IPS DF 6.9 (cell line): ENCODE data around the gene P2RY11.

ENCODE experiments used
- DNase-seq: peaks from one replicate; pipeline ENCODE4 v3.0.0-alpha.2; 2013; ENCODE audit warnings: low read depth, low spot score
- H3K27ac ChIP-seq: one replicate; pipeline ENCODE4 v1.5.1; 2013; ENCODE audit warnings: low read length, control low read depth
- H3K27me3 ChIP-seq: 2 replicates; pipeline ENCODE4 v1.6.1; 2013; ENCODE audit warnings: mild to moderate bottlenecking, low read length; ENCODE audit not compliant: control insufficient read depth, insufficient read depth
- H3K36me3 ChIP-seq: 2 replicates; pipeline ENCODE4 v1.6.1; 2013; ENCODE audit warnings: low read length; ENCODE audit not compliant: control insufficient read depth, insufficient read depth
- H3K4me1 ChIP-seq: 2 replicates; pipeline ENCODE4 v1.6.1; 2013; ENCODE audit warnings: low read length; ENCODE audit not compliant: control insufficient read depth, insufficient read depth
- H3K4me3 ChIP-seq: 2 replicates; pipeline ENCODE4 v1.5.1; 2013; ENCODE audit warnings: mild to moderate bottlenecking, low read length
- H3K9me3 ChIP-seq: 2 replicates; pipeline ENCODE4 v1.6.1; 2013; ENCODE audit warnings: low read length, inconsistent platforms; ENCODE audit not compliant: control insufficient read depth, insufficient read depth
- WGBS: extraction: QIAGEN DNeasy Blood & Tissue Kit; methylation state at CpG from one replicate; pipeline ENCODE4 v1.1.7; 2013; ENCODE audit warnings: mixed read lengths, missing lambda C conversion rate; ENCODE audit not compliant: insufficient read length, insufficient coverage; 5-methylcytosine and 5-hydroxymethylcytosine counted together

The P2RY11 gene

DNA sequence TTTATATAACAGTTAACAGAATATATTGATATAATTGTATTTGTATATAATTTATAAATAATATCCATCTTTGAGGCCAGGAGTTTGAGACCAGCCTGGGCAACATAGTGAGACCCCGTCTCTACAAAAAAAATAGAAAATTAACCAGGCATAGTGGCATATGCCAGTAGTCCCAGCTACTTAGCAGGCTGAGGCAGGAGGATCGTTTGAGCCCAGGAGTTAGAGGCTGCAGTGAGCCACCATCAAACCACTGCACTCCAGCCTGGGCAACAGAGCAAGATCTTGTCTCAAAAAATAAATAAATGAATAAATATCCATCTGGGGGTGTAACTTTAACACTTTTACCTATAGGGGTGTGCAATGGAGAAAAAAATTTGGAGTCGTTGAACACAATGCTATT, 26.7 kb upstream of the P2RY11 start:
- H3K4me1 ChIP-seq: no peaks in the 10 kb centered on the region
- no CpG with 5 or more reads among the region's 3 CpGs for WGBS

DNA sequence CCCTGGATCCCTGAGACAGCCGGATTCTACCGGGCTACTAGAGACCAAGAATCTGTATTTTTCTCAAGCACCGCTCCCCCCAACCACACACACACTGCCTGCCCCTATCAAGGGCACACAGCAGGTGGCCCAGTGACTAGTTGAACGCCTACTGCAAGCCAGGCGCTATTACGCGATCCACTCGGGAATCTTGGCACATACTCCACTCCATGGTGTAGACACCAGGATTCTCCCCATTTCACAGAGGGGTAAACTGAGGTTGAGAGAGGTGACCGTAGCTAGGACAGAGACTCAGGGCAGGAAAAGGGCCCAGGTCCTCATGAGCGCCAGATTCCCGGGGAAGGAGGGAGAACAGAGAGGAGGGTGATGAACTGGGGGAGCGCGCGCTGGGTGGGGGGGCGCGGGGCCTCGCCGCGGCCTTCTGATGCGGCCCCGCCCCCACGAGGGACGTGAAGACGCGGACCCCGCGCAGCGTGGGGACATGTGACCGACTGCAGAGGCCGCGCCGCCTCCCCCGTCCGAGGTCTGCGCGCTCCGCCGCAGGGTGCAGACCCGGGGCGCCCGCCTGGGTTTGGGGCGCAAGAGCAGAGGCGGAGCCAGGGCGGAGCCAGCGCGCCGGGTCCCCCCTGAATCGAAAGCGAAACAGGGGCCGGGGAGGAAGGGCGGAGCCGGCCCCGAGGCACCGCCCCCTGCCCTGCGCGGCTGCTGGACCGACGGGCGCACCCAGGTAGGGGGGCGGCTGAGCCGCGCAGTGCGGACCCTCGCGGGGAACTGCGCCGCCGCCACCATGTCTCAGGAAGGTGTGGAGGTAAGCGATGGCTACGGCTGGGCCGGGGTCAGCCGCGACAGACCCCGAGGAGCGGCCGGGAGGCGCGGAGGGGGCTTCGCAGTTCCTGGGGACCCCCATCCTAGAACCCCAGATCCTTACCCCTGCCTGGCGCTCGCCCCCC, 25.6 kb upstream of the P2RY11 start, which contains the start of gene SHFL:
Gene SHFL, plus strand, starts transcription at position 677 of the 950 bp plus-strand sequence. Its CDS starts 111 bp downstream, at position 788.
- H3K9me3 ChIP-seq: no peaks in the 10 kb centered on the region
- no peaks in the 10 kb centered on the region for H3K27me3 ChIP-seq
- peak within 1 kb of the TSS; percentile 97 for H3K4me3 ChIP-seq
- H3K27ac ChIP-seq: no peak within 1 kb of the TSS
- H3K4me1 ChIP-seq: no peaks in the 10 kb centered on the region
- no CpG with 5 or more reads among the region's 81 CpGs for WGBS
- H3K36me3 ChIP-seq: no peaks in the 10 kb centered on the region
- DNase-seq: no peak

More for the DNA sequence above, 26.7 kb upstream of the P2RY11 start:
- no peak overlapping the region for H3K4me3 ChIP-seq
- no peaks in the 10 kb centered on the region for H3K36me3 ChIP-seq
- H3K27ac ChIP-seq: no peak overlapping the region
- H3K9me3 ChIP-seq: no peaks in the 10 kb centered on the region
- no peaks in the 10 kb centered on the region for H3K27me3 ChIP-seq
- no peak for DNase-seq

- Histone ChIP-seq H3K4me3 (peak overlapping the region; percentile 97), H3K9me3 (no peaks in the 10 kb centered on the region), H3K36me3 (0 out of 2 replicates have a peak, but pooled peaks cover 2% of the 10 kb centered on the region), H3K27ac (no peak overlapping the region), H3K27me3 (no peaks in the 10 kb centered on the region), H3K4me1 (no peaks in the 10 kb centered on the region)
- no peak for DNase-seq
- WGBS: no CpG with 5 or more reads among the region's 43 CpGs
These were observed 24.8 kb upstream of the P2RY11 start for GRCh38 chr19:10086591-10087192.

- WGBS: no CpG with 5 or more reads among the region's 18 CpGs
- 0 out of 2 replicates have a peak, but pooled peaks cover 4% of the 10 kb centered on the region for H3K36me3 ChIP-seq
- peak overlapping the region; percentile 97; the same call in 1 of the 2 replicates for H3K4me3 ChIP-seq
- DNase-seq: no peak
- H3K4me1 ChIP-seq: no peaks in the 10 kb centered on the region
- no peaks in the 10 kb centered on the region for H3K9me3 ChIP-seq
- H3K27me3 ChIP-seq: no peaks in the 10 kb centered on the region
- no peak overlapping the region for H3K27ac ChIP-seq
These were observed 24.0 kb upstream of the P2RY11 start for GRCh38 chr19:10087296-10088061.

GRCh38 chr19:10088949-10089554, 22.4 kb upstream of the P2RY11 start:
- H3K4me3 ChIP-seq: no peak overlapping the region
- no CpG with 5 or more reads among the region's 6 CpGs for WGBS

GRCh38 chr19:10089801-10090375, 21.6 kb upstream of the P2RY11 start:
- H3K36me3 ChIP-seq: 0 out of 2 replicates have a peak, but pooled peaks cover 5% of the 10 kb centered on the region
- H3K9me3 ChIP-seq: no peaks in the 10 kb centered on the region
- no peak overlapping the region for H3K27ac ChIP-seq
- H3K4me1 ChIP-seq: no peaks in the 10 kb centered on the region
- no peaks in the 10 kb centered on the region for H3K27me3 ChIP-seq
- WGBS: no CpG with 5 or more reads among the region's 15 CpGs
- H3K4me3 ChIP-seq: no peak overlapping the region
- no peak for DNase-seq

More at GRCh38 chr19:10088949-10089554, 22.4 kb upstream of the P2RY11 start:
- H3K9me3 ChIP-seq: no peaks in the 10 kb centered on the region
- no peaks in the 10 kb centered on the region for H3K4me1 ChIP-seq
- DNase-seq: no peak
- 0 out of 2 replicates have a peak, but pooled peaks cover 5% of the 10 kb centered on the region for H3K36me3 ChIP-seq
- H3K27ac ChIP-seq: no peak overlapping the region
- no peaks in the 10 kb centered on the region for H3K27me3 ChIP-seq

GRCh38 chr19:10091370-10091687, 20.2 kb upstream of the P2RY11 start:
- Histone ChIP-seq H3K4me1 (no peaks in the 10 kb centered on the region; the same call in 1 of the 2 replicates), H3K27me3 (peaks cover 3% of the 10 kb centered on the region; the same call in 1 of the 2 replicates), H3K9me3 (no peaks in the 10 kb centered on the region), H3K4me3 (no peak overlapping the region), H3K27ac (no peak overlapping the region), H3K36me3 (0 out of 2 replicates have a peak, but pooled peaks cover 5% of the 10 kb centered on the region)
- DNase-seq: no peak
- no CpG with 5 or more reads among the region's 17 CpGs for whole genome bisulfite sequencing

DNA sequence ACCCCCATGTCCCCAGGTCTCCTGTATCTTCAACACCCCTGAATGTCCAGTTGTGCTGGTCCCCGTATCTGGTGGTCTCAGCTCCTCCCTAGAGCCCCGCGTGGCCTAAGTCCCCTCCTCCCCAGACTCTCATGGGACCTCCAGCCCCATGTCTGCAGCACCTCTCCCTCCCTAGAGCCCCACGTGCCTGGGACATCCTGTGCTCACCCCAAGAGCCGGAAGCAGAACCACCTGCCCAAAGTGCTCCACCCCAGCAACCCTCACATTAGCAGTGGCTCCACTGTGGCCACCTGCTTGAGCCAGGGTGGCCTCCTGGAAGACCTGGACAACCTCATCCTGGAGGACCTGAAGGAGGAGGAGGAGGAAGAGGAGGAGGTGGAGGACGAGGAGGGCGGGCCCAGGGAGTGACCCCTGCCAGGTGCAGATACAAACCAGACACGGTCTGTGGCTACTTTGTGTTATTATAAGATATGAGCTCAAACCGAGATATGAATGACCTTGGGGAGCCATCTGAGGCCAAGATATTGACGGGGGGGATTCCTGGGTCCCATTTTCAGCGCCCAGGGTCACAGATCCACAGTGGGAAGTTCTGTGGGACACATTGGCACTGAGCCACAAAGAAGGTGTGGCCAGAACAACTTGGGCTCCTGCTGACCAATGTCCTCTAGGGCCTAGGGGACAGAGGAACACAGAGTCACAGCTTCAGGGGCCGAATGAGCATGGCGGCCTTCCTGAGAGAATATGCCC, 19.4 kb upstream of the P2RY11 start:
- no peak for DNase-seq
- H3K27me3 ChIP-seq: peaks cover 3% of the 10 kb centered on the region; the same call in 1 of the 2 replicates
- H3K4me1 ChIP-seq: no peaks in the 10 kb centered on the region; the same call in 1 of the 2 replicates
- H3K27ac ChIP-seq: no peak overlapping the region
- WGBS: no CpG with 5 or more reads among the region's 13 CpGs
- H3K36me3 ChIP-seq: 0 out of 2 replicates have a peak, but pooled peaks cover 5% of the 10 kb centered on the region
- H3K9me3 ChIP-seq: no peaks in the 10 kb centered on the region
- H3K4me3 ChIP-seq: no peak overlapping the region

DNA sequence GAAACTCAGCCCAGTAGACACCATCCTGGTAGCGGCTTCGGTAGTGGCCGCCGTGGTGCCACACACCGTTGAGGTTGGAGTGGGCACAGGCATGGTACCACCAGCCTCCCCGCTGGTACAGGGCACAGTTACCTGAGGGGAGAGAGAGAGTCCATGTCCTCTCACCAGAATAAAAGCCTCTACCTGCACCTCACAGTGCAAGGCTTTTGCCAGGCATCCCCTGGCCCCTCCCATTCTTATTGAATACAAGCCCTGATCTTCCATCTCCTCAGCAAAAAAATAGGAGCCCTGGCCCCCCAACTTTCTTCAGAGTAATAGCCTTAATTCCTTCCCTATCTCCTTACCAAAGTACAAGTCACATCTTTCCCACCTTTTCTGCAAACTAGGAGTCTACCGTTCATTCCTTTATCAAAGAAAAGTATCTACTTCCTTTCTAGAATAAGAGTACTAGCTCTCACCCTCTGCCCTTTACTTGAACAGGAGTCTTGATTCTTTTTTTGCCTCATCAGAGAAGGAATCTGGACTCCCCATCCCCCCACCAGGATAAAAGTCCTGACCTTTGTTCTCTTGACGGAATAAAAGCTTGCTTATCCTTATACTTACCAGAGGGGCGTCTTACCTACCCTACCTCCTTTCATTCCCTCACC, 18.7 kb upstream of the P2RY11 start:
- H3K27me3 ChIP-seq: peaks cover 3% of the 10 kb centered on the region; the same call in 1 of the 2 replicates
- no peaks in the 10 kb centered on the region; the same call in 1 of the 2 replicates for H3K4me1 ChIP-seq
- DNase-seq: no peak
- 0 out of 2 replicates have a peak, but pooled peaks cover 5% of the 10 kb centered on the region for H3K36me3 ChIP-seq
- no peaks in the 10 kb centered on the region for H3K9me3 ChIP-seq
- no CpG with 5 or more reads among the region's 9 CpGs for WGBS
- no peak overlapping the region for H3K4me3 ChIP-seq
- no peak overlapping the region for H3K27ac ChIP-seq
